ENCODE results near the gene KRT15. TPM values are rescaled to one million over a fixed set of nuclear protein-coding genes. Genes with fewer than 3 reads are reported as not detected.

KRT15 gene
- total and polyA plus RNA-seq, 7 donors, result 5.4 to 10.3 (median 9.2) TPM; not detected in 4

DNA sequence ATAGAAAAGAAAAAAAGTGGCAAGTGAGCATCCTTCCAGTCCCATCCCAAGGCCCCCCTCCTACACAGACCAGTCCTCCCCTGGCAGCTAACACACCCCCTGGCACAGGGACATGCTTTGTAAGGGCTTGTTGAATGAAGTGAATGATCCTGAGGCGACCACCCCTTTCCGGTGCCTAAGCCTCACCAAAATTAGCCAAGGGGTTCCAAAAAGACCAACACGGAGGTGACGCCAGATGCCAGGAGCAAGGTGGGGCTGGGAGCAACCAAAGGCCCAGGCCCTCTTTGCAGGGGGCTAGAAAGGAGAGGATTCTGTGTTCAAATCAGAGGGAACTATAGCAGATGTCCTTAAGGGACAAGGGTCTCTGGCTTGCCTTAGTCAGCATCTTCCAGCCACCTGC, 43.3 kb downstream of the KRT15 start:
- no peak for TF ChIP-seq POLR2AphosphoS5 (IDR thresholded peaks at IDR 0.05)
- TF ChIP-seq, protein P1, sequence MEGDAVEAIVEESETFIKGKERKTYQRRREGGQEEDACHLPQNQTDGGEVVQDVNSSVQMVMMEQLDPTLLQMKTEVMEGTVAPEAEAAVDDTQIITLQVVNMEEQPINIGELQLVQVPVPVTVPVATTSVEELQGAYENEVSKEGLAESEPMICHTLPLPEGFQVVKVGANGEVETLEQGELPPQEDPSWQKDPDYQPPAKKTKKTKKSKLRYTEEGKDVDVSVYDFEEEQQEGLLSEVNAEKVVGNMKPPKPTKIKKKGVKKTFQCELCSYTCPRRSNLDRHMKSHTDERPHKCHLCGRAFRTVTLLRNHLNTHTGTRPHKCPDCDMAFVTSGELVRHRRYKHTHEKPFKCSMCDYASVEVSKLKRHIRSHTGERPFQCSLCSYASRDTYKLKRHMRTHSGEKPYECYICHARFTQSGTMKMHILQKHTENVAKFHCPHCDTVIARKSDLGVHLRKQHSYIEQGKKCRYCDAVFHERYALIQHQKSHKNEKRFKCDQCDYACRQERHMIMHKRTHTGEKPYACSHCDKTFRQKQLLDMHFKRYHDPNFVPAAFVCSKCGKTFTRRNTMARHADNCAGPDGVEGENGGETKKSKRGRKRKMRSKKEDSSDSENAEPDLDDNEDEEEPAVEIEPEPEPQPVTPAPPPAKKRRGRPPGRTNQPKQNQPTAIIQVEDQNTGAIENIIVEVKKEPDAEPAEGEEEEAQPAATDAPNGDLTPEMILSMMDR (IDR thresholded peaks at IDR 0.05), result no peak
- no peak for TF ChIP-seq EP300 (IDR thresholded peaks at IDR 0.05)
- TF ChIP-seq POLR2A (IDR thresholded peaks at IDR 0.05), result no peak
- no peaks in the 10 kb centered on the region for H3K27me3 ChIP-seq
- DNase-seq, result no peak
- WGBS, 2 donors, result 96% methylated on average over 4 of the region's 4 CpGs
- peaks cover 0 to 3% (median 0%) of the 10 kb centered on the region in 4 donors for H3K9me3 ChIP-seq
- intact Hi-C loops (cut with DNase I), result no loop called here
- no peak overlapping the region for H3K27ac ChIP-seq
- no peaks in the 10 kb centered on the region for H3K36me3 ChIP-seq
- no peak overlapping the region for H3K4me3 ChIP-seq
- H3K4me1 ChIP-seq, result no peaks in the 10 kb centered on the region

DNA sequence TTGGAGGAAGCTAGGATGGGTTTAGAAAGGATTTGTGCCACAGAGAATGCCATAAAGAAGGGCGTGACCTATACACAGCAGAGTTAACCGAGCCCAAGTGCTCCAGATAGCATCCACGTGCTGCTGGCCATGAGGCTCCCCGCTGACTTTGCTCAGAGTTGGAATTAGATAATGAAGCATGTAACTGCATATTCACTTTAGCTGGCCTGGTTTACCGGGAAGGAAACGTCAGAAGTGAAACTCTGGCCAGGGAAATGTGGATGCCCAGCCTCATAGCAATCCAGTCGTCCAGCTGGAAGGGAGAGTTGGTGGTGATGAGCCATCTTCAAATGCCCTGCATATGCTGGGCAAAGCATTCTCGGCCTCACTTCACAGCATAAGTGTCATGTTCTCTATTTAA, 43.8 kb downstream of the KRT15 start:
- peaks cover 0 to 3% (median 0%) of the 10 kb centered on the region in 4 donors for H3K9me3 ChIP-seq
- WGBS, 2 donors, result 38 to 71% methylated on average over 8 of the region's 8 CpGs
- intact Hi-C loops (cut with DNase I), result no loop called here

DNA sequence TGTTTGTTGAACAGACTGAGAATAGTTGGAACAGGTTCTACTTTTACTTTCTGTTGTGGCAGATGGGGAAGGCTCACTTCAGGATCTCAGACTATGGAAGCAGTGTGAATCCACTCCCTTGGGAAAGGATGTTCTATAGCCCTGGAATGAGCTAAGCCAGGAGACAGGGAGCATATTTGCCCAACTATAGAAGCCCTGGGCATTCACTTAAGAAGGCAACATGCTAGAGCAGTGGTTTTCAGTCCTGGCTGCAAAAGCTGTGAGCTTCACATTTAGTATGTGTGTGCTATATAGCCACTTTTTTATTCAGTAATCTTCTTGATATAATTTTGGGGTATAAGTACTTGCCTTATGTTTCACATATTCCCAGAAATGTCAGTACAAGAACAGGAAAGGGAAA, 50.3 kb downstream of the KRT15 start:
- TF ChIP-seq EP300 (IDR thresholded peaks at IDR 0.05) (no peak), POLR2A (IDR thresholded peaks at IDR 0.05) (no peak), POLR2AphosphoS5 (IDR thresholded peaks at IDR 0.05) (no peak)
- no peak for DNase-seq
- intact Hi-C loops (cut with DNase I), result no loop called here
- H3K4me3 ChIP-seq, result no peak overlapping the region
- H3K9me3 ChIP-seq, result peaks cover 0 to 6% (median 1%) of the 10 kb centered on the region in 4 donors
- H3K36me3 ChIP-seq, result no peaks in the 10 kb centered on the region
- no peak overlapping the region for H3K27ac ChIP-seq
- peaks cover 0 to 7% (median 3%) of the 10 kb centered on the region in 4 donors for H3K4me1 ChIP-seq
- no peaks in the 10 kb centered on the region for H3K27me3 ChIP-seq

More for the DNA sequence above, 43.8 kb downstream of the KRT15 start:
- TF ChIP-seq POLR2AphosphoS5 (IDR thresholded peaks at IDR 0.05), result no peak
- TF ChIP-seq POLR2A (IDR thresholded peaks at IDR 0.05), result no peak
- no peak for TF ChIP-seq EP300 (IDR thresholded peaks at IDR 0.05)
- DNase-seq, result no peak
- Histone ChIP-seq H3K36me3 (no peaks in the 10 kb centered on the region), H3K4me3 (no peak overlapping the region), H3K27ac (no peak overlapping the region), H3K27me3 (no peaks in the 10 kb centered on the region), H3K4me1 (no peaks in the 10 kb centered on the region)

DNA sequence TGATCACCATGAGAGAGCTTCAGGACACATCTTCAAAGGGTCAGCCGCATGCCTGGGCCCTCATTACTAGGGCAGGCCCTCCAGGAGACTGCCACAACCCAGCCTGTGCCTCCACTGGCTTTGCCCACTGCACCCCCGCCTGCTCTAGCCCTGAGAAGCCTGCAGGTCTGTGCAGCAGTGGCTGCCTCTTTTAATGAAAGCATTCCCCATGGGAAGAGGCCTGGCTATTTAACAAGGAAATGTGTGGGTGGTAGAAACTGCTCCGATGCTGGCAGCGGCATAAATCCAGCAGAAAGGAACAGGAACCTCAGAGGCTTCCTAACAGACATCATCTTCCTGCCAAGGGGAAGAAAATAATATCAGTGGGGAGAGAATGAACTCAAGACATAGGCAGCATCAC, 51.1 kb downstream of the KRT15 start:
- Histone ChIP-seq H3K9me3 (peaks cover 0 to 6% (median 1%) of the 10 kb centered on the region in 4 donors), H3K27ac (no peak overlapping the region), H3K36me3 (no peaks in the 10 kb centered on the region), H3K4me1 (peaks cover 0 to 7% (median 3%) of the 10 kb centered on the region in 4 donors), H3K4me3 (no peak overlapping the region), H3K27me3 (no peaks in the 10 kb centered on the region)
- TF ChIP-seq POLR2AphosphoS5 (IDR thresholded peaks at IDR 0.05), result no peak
- TF ChIP-seq EP300 (IDR thresholded peaks at IDR 0.05), result no peak
- TF ChIP-seq, protein P1 (IDR thresholded peaks at IDR 0.05), result no peak
- no peak for TF ChIP-seq POLR2A (IDR thresholded peaks at IDR 0.05)
- no peak for DNase-seq
- 83 to 84% methylated on average over 4 of the region's 4 CpGs for WGBS, 2 donors
- intact Hi-C loops (cut with DNase I), result no loop called here

DNA sequence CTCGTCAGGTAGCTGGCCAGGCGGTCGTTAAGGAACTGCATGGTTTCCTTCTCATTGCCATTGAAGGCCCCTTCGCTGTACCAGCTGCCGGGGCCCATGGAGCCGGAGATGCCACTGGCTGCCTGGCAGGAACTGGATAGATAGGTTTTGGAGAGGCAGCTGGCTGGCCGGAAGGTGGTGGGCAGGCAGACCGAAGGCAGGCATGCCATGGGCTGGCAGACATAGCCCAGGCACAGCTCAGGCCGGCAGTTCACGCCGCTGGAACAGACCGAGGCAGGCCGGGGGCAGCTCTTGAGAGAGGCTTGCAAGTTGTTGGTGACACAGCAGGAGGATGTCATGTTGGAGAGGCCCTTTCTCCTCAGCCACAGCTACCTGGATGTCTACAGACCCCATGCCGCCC, 51.7 kb downstream of the KRT15 start, which contains the start of gene KRT32:
Gene KRT32, minus strand, starts transcription at position 399 of the 400 bp plus-strand sequence. Its CDS starts 61 bp downstream, at position 338.
- H3K4me1 ChIP-seq, result peaks cover 0 to 7% (median 3%) of the 10 kb centered on the region in 4 donors
- no peak within 1 kb of the TSS for H3K4me3 ChIP-seq
- no peak for TF ChIP-seq EP300 (IDR thresholded peaks at IDR 0.05)
- TF ChIP-seq, protein P1 (IDR thresholded peaks at IDR 0.05), result no peak
- TF ChIP-seq POLR2A (IDR thresholded peaks at IDR 0.05), result no peak
- TF ChIP-seq POLR2AphosphoS5 (IDR thresholded peaks at IDR 0.05), result no peak
- 91% methylated on average over 14 of the region's 14 CpGs for WGBS, 2 donors
- no peaks in the 10 kb centered on the region for H3K36me3 ChIP-seq
- H3K27ac ChIP-seq, result no peak within 1 kb of the TSS
- H3K27me3 ChIP-seq, result no peaks in the 10 kb centered on the region
- peaks cover 0 to 6% (median 1%) of the 10 kb centered on the region in 4 donors for H3K9me3 ChIP-seq
- no peak for DNase-seq
- intact Hi-C loops (cut with DNase I), result no loop called here

DNA sequence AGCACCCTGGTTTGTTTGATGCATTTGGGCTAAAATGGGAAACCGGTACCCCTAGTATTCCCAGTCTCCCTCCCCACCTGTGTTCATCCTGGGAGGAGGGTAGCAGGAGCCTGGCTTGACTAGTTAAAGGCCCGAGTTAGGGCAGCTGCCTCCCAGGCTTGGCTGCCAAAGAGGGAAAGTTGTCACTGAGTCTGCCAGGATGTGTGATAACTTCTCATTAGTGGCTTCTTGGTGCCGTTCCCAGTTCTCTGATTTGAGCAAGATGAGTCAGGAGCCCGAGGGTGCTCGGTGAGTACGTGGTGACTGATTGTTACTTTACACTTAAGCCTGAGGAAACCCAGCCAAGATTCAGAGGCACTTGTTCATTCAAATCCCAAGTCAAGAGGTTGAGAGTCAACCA, 54.0 kb downstream of the KRT15 start:
- Histone ChIP-seq H3K9me3 (peaks cover 0 to 6% (median 0%) of the 10 kb centered on the region in 4 donors), H3K27me3 (peaks cover 0 to 3% (median 0%) of the 10 kb centered on the region in 3 donors), H3K27ac (no peak overlapping the region), H3K36me3 (no peaks in the 10 kb centered on the region), H3K4me1 (peaks cover 0 to 7% (median 3%) of the 10 kb centered on the region in 4 donors), H3K4me3 (no peak overlapping the region)
- TF ChIP-seq, protein P1 (IDR thresholded peaks at IDR 0.05), result no peak
- no peak for TF ChIP-seq EP300 (IDR thresholded peaks at IDR 0.05)
- no peak for TF ChIP-seq POLR2A (IDR thresholded peaks at IDR 0.05)
- no peak for TF ChIP-seq POLR2AphosphoS5 (IDR thresholded peaks at IDR 0.05)
- intact Hi-C loops (cut with DNase I), result no loop called here
- DNase-seq, result no peak
- WGBS, 2 donors, result 63 to 75% methylated on average over 6 of the region's 6 CpGs
